Upper lobe of left lung (tissue), 6 donors: Measurements from ENCODE around the gene PARN. TPM values are rescaled to one million over a fixed set of nuclear protein-coding genes. Genes with fewer than 3 reads are reported as not detected.

Experiments
- ATAC-seq, 2 donors: fragments of 200-7000 bp; cut with Tn5 transposase; one replicate each; pipeline ENCODE4 v1.9.1; 2022; ENCODE audit warnings: mild to moderate bottlenecking in 2 of 2, moderate library complexity in 2 of 2; ENCODE audit not compliant: low FRiP score in 2 of 2
- DNase-seq, 2 donors: peaks; one replicate each; pipeline ENCODE4 v3.0.0-alpha.2; 2019 to 2020
- H3K27ac ChIP-seq, 4 donors: fragments of 200-600 bp; sonication (generic); one replicate each; pipeline ENCODE4 v1.5.1; 2016 to 2019
- H3K27me3 ChIP-seq, 4 donors: fragments of 200-600 bp; sonication (generic); one replicate each; pipeline ENCODE4 v1.5.1; 2017 to 2019
- H3K36me3 ChIP-seq, 4 donors: fragments of 200-600 bp; sonication (generic); one replicate each; pipeline ENCODE4 v1.5.1; 2016 to 2019
- H3K4me1 ChIP-seq, 4 donors: fragments of 200-600 bp; sonication (generic); one replicate each; pipeline ENCODE4 v1.5.1; 2018 to 2019
- H3K4me3 ChIP-seq, 4 donors: fragments of 200-600 bp; sonication (generic); one replicate each; pipeline ENCODE4 v1.5.1; 2017 to 2019; ENCODE audit warnings: mild to moderate bottlenecking in 2 of 4, moderate library complexity in 1 of 4
- H3K9me3 ChIP-seq, 4 donors: fragments of 200-600 bp; sonication (generic); one replicate each; pipeline ENCODE4 v1.5.1; 2018 to 2019
- EP300 ChIP-seq, 4 donors: sonication (generic); formaldehyde crosslinking; IDR thresholded peaks; one replicate each; pipeline ENCODE4 v1.5.1; 2017; ENCODE audit warnings: antibody characterized with exemption in 4 of 4, control low read depth in 2 of 4
- POLR2A ChIP-seq, 4 donors: fragments of 450-650 bp; IDR thresholded peaks; one replicate each; pipeline ENCODE4 v1.5.1; 2016 to 2017; ENCODE audit warnings: antibody characterized with exemption in 4 of 4, mild to moderate bottlenecking in 2 of 4
- POLR2AphosphoS5 ChIP-seq, 2 donors: sonication (generic); formaldehyde crosslinking; IDR thresholded peaks; one replicate each; pipeline ENCODE4 v1.5.1; 2017; ENCODE audit warnings: antibody characterized with exemption in 2 of 2
- WGBS, 2 donors: methylation state at CpG; one replicate each; pipeline ENCODE4 v1.1.5; 2017 to 2018; 5-methylcytosine and 5-hydroxymethylcytosine counted together
- total RNA-seq, 6 donors: library from RNA; depleted of rRNA in 4 of 6; stranded (reverse); fragments of >200 nt in 4 of 6; gene quantifications; one replicate each; pipeline versions ENCODE4 v1.1.0 to v1.2.1, GENCODE V29; 2016 to 2021
- TF ChIP-seq, protein P1 (sequence below), 6 experiments: fragments of 450-650 bp in 4 of 6; fragments of 200-600 bp in 2 of 6; sonication (generic) in 2 of 6; IDR thresholded peaks; one replicate each; pipeline ENCODE4 v1.5.1; 2016 to 2019; ENCODE audit warnings: antibody characterized with exemption in 6 of 6
- donor health status: DM: no; HTN: no; CAD: no; lungs with moderate emphysema.
- donor health status: DM: no; HTN: yes; CAD: no; lungs with severe emphysema.

Gene PARN
- total RNA-seq, 6 donors from 2014 or later: 25.6 to 133 (median 37.3) TPM

DNA sequence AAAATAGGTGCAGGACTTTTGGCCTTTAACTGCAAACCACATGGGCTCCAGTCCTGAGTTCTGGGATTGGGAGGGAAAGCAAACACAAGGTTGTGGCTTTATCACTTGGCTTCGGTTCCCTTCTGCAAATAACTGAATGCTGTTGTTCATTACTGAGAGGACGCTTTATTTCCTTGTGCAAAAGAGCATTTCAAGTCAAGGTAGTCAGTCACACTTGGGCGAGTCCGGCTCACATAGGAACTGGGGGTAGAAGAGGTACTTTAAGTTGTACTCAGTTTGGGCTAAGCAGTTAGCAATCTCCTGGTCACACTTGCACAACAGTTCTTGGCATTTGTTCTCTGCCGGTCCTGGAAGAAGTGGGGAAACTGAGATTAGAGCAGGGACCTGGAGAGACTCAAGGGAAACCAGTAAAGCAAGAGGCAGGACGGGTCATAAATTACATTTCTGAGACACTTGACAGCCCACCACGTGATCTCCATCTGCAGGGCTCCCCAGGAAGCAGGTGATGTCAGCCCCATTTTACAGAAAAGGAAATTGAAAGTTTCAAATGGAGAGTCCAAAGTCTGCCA is 42.4 kb upstream of the PARN start:
- no peaks in the 10 kb centered on the region for H3K9me3 ChIP-seq
- peaks cover 0 to 13% (median 3%) of the 10 kb centered on the region in 4 donors for H3K4me1 ChIP-seq
- DNase-seq: peak in 1 of 2 donors; percentile 78
- H3K36me3 ChIP-seq: peaks cover 0 to 22% (median 14%) of the 10 kb centered on the region in 4 donors
- no peaks in the 10 kb centered on the region for H3K27me3 ChIP-seq
- TF ChIP-seq POLR2A (IDR thresholded peaks at IDR 0.05) (peak in 1 of 4 donors; percentile 43), POLR2AphosphoS5 (IDR thresholded peaks at IDR 0.05) (peak in 1 of 2 donors; percentile 47), EP300 (IDR thresholded peaks at IDR 0.05) (peak in 1 of 4 donors; percentile 71)
- TF ChIP-seq, protein P1, sequence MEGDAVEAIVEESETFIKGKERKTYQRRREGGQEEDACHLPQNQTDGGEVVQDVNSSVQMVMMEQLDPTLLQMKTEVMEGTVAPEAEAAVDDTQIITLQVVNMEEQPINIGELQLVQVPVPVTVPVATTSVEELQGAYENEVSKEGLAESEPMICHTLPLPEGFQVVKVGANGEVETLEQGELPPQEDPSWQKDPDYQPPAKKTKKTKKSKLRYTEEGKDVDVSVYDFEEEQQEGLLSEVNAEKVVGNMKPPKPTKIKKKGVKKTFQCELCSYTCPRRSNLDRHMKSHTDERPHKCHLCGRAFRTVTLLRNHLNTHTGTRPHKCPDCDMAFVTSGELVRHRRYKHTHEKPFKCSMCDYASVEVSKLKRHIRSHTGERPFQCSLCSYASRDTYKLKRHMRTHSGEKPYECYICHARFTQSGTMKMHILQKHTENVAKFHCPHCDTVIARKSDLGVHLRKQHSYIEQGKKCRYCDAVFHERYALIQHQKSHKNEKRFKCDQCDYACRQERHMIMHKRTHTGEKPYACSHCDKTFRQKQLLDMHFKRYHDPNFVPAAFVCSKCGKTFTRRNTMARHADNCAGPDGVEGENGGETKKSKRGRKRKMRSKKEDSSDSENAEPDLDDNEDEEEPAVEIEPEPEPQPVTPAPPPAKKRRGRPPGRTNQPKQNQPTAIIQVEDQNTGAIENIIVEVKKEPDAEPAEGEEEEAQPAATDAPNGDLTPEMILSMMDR (IDR thresholded peaks at IDR 0.05): no peak
- peak overlapping the region in 3 of 4 donors; percentile 17 to 78 (median 73) for H3K27ac ChIP-seq
- no peak overlapping the region for H3K4me3 ChIP-seq
- ATAC-seq: peak; percentile 48 to 80
- 36 to 49% methylated on average over 7 of the region's 7 CpGs for WGBS, 2 donors

DNA sequence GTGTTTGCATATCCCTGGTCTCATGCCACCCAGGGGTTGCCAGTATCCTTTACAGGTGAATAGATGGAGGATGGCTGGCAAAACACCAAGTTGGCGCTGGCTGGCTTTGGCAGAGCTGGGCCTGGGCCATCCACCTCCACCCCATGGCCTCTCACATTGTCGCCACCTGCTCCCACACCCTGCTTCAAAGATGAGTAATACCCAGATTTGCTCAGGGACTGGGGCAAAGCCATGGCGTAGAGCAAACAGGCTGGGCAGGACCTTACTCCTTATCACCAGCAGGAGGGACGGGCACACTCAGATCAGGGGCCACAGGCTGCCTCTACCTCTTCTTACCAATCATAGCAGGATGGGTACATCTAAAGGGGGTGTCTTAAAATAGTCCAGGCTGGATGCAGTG is 39.7 kb upstream of the PARN start:
- Histone ChIP-seq H3K36me3 (peaks cover 13 to 49% (median 41%) of the 10 kb centered on the region in 4 donors), H3K4me3 (no peak overlapping the region), H3K9me3 (no peaks in the 10 kb centered on the region), H3K4me1 (peaks cover 0 to 13% (median 5%) of the 10 kb centered on the region in 4 donors), H3K27ac (peak overlapping the region in 2 of 4 donors; percentile 10 to 60), H3K27me3 (no peaks in the 10 kb centered on the region)
- DNase-seq: peak; percentile 23 to 57
- ATAC-seq: no peak
- WGBS, 2 donors: 83 to 100% methylated on average over 1 to 4 of the region's 4 CpGs
- TF ChIP-seq, protein P1 (IDR thresholded peaks at IDR 0.05): peak in 1 of 6 experiments; percentile 16
- no peak for TF ChIP-seq POLR2A (IDR thresholded peaks at IDR 0.05)

DNA sequence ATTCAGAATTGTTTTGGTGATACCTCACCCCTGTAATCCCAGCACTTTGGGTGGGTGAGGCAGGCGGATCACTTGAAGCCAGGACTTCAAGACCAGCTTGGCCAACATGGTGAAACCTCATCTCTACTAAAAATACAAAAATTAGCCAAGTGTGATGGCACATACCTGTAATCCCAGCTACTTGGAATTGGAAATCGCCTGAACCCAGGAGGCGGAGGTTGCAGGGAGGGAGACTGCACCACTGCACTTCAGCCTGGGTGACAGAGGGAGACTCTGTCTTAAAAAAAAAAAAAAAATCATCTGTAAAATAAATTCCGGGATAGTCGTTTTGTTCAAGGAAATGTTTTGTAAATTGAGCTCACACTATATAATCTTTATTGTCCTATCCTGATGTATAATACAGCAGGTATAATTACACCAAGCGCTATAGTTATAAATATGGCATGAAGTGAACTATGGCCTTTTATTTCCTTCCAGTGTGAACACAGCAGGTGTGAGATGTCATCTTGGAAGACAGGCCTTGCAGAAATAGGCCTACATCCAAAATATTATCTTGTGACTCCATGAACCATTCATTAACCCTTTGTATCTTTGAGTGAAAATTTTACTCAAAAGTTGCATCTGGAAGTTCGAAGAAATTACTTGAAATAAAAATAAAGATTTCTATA is 38.6 kb upstream of the PARN start:
- TF ChIP-seq, protein P1 (IDR thresholded peaks at IDR 0.05): no peak
- no peak overlapping the region for H3K4me3 ChIP-seq
- WGBS, 2 donors: 78 to 94% methylated on average over 7 of the region's 7 CpGs
- H3K9me3 ChIP-seq: no peaks in the 10 kb centered on the region
- H3K36me3 ChIP-seq: peaks cover 23 to 60% (median 51%) of the 10 kb centered on the region in 4 donors
- H3K27ac ChIP-seq: peak overlapping the region in 2 of 4 donors; percentile 72 to 84
- ATAC-seq: no peak
- H3K27me3 ChIP-seq: no peaks in the 10 kb centered on the region
- no peak for DNase-seq
- peaks cover 0 to 13% (median 5%) of the 10 kb centered on the region in 4 donors for H3K4me1 ChIP-seq

GRCh38 chr16:14667347-14668266 is 37.5 kb upstream of the PARN start:
- peaks cover 34 to 71% (median 62%) of the 10 kb centered on the region in 4 donors for H3K36me3 ChIP-seq
- DNase-seq (peak in 1 of 2 donors; percentile 84), ATAC-seq (peak; percentile 64 to 88)
- no peaks in the 10 kb centered on the region for H3K9me3 ChIP-seq
- peak overlapping the region in 3 of 4 donors; percentile 18 to 84 (median 72) for H3K27ac ChIP-seq
- no peaks in the 10 kb centered on the region for H3K27me3 ChIP-seq
- H3K4me3 ChIP-seq: no peak overlapping the region
- 72 to 82% methylated on average over 16 of the region's 16 CpGs for WGBS, 2 donors
- H3K4me1 ChIP-seq: peaks cover 0 to 10% (median 4%) of the 10 kb centered on the region in 4 donors
- TF ChIP-seq POLR2AphosphoS5 (IDR thresholded peaks at IDR 0.05): no peak
- peak in 1 of 4 donors; percentile 46 for TF ChIP-seq POLR2A (IDR thresholded peaks at IDR 0.05)
- peak in 1 of 4 donors; percentile 16 for TF ChIP-seq EP300 (IDR thresholded peaks at IDR 0.05)
- TF ChIP-seq, protein P1 (IDR thresholded peaks at IDR 0.05): no peak
